ENCODE data around the gene PEX11G.

DNA sequence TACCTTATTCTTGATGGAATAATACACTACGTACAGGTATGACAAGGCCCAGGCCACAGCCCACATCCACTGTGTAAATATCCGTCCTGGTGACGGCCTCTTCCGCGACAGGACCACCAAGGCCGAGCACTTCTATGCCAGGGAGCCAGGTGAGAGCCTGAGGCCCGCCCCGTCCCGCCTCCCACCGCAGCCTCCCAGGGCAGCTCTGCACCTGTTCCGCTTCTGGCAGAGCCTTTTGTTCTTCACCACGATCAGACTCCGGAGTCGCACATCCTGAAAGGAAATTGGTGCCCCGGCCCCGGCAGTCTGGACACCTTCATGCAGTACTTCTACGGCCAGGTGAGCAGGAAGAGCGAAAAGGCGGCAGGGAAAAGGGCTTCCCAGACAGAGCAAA lies 16.4 kb upstream of the PEX11G start:
- TF ChIP-seq, protein P1, sequence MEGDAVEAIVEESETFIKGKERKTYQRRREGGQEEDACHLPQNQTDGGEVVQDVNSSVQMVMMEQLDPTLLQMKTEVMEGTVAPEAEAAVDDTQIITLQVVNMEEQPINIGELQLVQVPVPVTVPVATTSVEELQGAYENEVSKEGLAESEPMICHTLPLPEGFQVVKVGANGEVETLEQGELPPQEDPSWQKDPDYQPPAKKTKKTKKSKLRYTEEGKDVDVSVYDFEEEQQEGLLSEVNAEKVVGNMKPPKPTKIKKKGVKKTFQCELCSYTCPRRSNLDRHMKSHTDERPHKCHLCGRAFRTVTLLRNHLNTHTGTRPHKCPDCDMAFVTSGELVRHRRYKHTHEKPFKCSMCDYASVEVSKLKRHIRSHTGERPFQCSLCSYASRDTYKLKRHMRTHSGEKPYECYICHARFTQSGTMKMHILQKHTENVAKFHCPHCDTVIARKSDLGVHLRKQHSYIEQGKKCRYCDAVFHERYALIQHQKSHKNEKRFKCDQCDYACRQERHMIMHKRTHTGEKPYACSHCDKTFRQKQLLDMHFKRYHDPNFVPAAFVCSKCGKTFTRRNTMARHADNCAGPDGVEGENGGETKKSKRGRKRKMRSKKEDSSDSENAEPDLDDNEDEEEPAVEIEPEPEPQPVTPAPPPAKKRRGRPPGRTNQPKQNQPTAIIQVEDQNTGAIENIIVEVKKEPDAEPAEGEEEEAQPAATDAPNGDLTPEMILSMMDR (IDR thresholded peaks at IDR 0.05): no peak
- TF ChIP-seq POLR2A (IDR thresholded peaks at IDR 0.05): no peak

Measured in adrenal gland (tissue), 5 donors.